HepG2 (cell line): ENCODE measurements around the gene GHRH. TPM values are rescaled to one million over a fixed set of nuclear protein-coding genes. Genes with fewer than 3 reads are reported as not detected.

Experiments used
- ATAC-seq: fragments of 200-7000 bp; cut with Tn5 transposase; 3 replicates; pipeline ENCODE4 v1.9.1; 2020; ENCODE audit warnings: mild to moderate bottlenecking, moderate library complexity
- BruUV-seq: library from RNA; stranded (reverse); fragments of 400-500 nt; replicated peaks from 2 replicates; lab custom pipeline; 2021; lab: Mats Ljungman, UMichigan
- CTCF ChIA-PET: fragments of 300-600 bp; formaldehyde crosslinking; extraction: SDS; loops from one replicate; lab custom pipeline; 2021; ENCODE audit warnings: low total read pairs, inconsistent platforms, low intra/inter-chr PET ratio; lab: Yijun Ruan, JAX
- POLR2A ChIA-PET: fragments of 350-600 bp; sonication (Branson Sonifier 250); formaldehyde crosslinking; loops from one replicate; lab custom pipeline; 2020; ENCODE audit warnings: antibody characterized with exemption, inconsistent platforms; lab: Yijun Ruan, JAX
- DNase-seq: peaks from one replicate; pipeline ENCODE4 v3.0.0-alpha.2; 2015; ENCODE audit warnings: low spot score
- FAIRE-seq: peaks from 3 replicates; lab custom pipeline; 2011; peaks lifted over from hg19 to GRCh38; lab: Jason Lieb, UNC
- H2AFZ ChIP-seq: one replicate; pipeline ENCODE4 v1.6.1; 2011; ENCODE audit warnings: low read length, inconsistent platforms
- H3K27ac ChIP-seq: fragments of 300-600 bp; 3 replicates; pipeline ENCODE4 v1.8.0; 2011; ENCODE audit warnings: mixed run types, mild to moderate bottlenecking, mixed read lengths, low read length, inconsistent platforms; ENCODE audit not compliant: insufficient read depth; ENCODE audit errors: extremely low read length
- H3K27me3 ChIP-seq, 2 experiments: fragments of 200-600 bp in 1 of 2; 2 replicates in 1 of 2; 3 replicates in 1 of 2; pipeline versions ENCODE4 v1.6.0 to v1.8.0; 2011; ENCODE audit warnings: low read length in 2 of 2, mild to moderate bottlenecking in 2 of 2, moderate library complexity in 2 of 2, inconsistent platforms in 1 of 2; ENCODE audit not compliant: insufficient read depth in 2 of 2, control insufficient read depth in 1 of 2
- H3K36me3 ChIP-seq, 2 experiments: fragments of 200-600 bp in 1 of 2; replicated peaks in 1 of 2; 2 replicates in 1 of 2; 3 replicates in 1 of 2; pipeline versions ENCODE4 v1.5.1 to v1.8.0; 2011; ENCODE audit warnings: low read length in 2 of 2, inconsistent platforms in 1 of 2; ENCODE audit not compliant: insufficient read depth in 2 of 2, control insufficient read depth in 1 of 2
- H3K4me1 ChIP-seq: 2 replicates; pipeline ENCODE4 v1.5.1; 2012; ENCODE audit warnings: low read length, inconsistent platforms; ENCODE audit not compliant: insufficient read depth
- H3K4me2 ChIP-seq: 2 replicates; pipeline ENCODE4 v1.6.0; 2011; ENCODE audit warnings: low read depth, low read length, inconsistent platforms
- H3K4me3 ChIP-seq, 3 experiments: fragments of 200-600 bp in 1 of 3; sonication (generic), shearing (Covaris generic) in 1 of 3; replicated peaks in 1 of 3; 2 replicates each; pipeline ENCODE4 v1.5.1; 2011 to 2016; ENCODE audit warnings: low read length in 3 of 3, inconsistent platforms in 2 of 3, low read depth in 2 of 3, mild to moderate bottlenecking in 2 of 3, control low read depth in 1 of 3, mixed read lengths in 1 of 3; ENCODE audit not compliant: insufficient read depth in 1 of 3
- H3K79me2 ChIP-seq: one replicate; pipeline ENCODE4 v1.6.1; 2011; ENCODE audit warnings: low read length, inconsistent platforms; ENCODE audit not compliant: insufficient read depth
- H3K9ac ChIP-seq: 2 replicates; pipeline ENCODE4 v1.6.0; 2011; ENCODE audit warnings: mild to moderate bottlenecking, low read depth, low read length, inconsistent platforms; ENCODE audit not compliant: insufficient read depth
- H3K9me3 ChIP-seq: 2 replicates; pipeline ENCODE4 v1.5.1; 2012; ENCODE audit warnings: mild to moderate bottlenecking, low read length
- H4K20me1 ChIP-seq: 2 replicates; pipeline ENCODE4 v1.6.0; 2011; ENCODE audit warnings: inconsistent platforms, mild to moderate bottlenecking, low read length, moderate library complexity; ENCODE audit not compliant: insufficient read depth
- AGO2 ChIP-seq: fragments of 200-400 bp; formaldehyde crosslinking; optimal IDR thresholded peaks from 2 replicates; pipeline ENCODE3; 2017; ENCODE audit warnings: mild to moderate bottlenecking, low read depth, low read length, moderate library complexity
- CSRNP2 ChIP-seq: sonication (generic); formaldehyde crosslinking; conservative IDR thresholded peaks from 2 replicates; pipeline ENCODE4 v1.8.0; 2022; ENCODE audit warnings: low read depth, missing genetic modification reagents
- CTCF ChIP-seq: sonication (generic); formaldehyde crosslinking; IDR thresholded peaks from 2 replicates; pipeline ENCODE4 v1.5.0; 2020; ENCODE audit warnings: mild to moderate bottlenecking, missing genetic modification reagents, moderate library complexity
- DPF2 ChIP-seq: sonication (generic); formaldehyde crosslinking; IDR thresholded peaks from 2 replicates; pipeline ENCODE4 v1.4.0; 2020; ENCODE audit warnings: mild to moderate bottlenecking, low read depth, missing genetic modification reagents, borderline replicate concordance
- EEA1 ChIP-seq: sonication (generic); formaldehyde crosslinking; IDR thresholded peaks from 2 replicates; pipeline ENCODE4 v1.5.1; 2020; ENCODE audit warnings: mild to moderate bottlenecking, missing genetic modification reagents, borderline replicate concordance
- HIVEP1 ChIP-seq: sonication (generic); formaldehyde crosslinking; IDR thresholded peaks from 2 replicates; pipeline ENCODE4 v1.4.0; 2020; ENCODE audit warnings: mild to moderate bottlenecking, missing genetic modification reagents
- KDM5B ChIP-seq: sonication (generic); formaldehyde crosslinking; IDR thresholded peaks from 2 replicates; pipeline ENCODE4 v1.4.0; 2020; ENCODE audit warnings: missing genetic modification reagents, mild to moderate bottlenecking, borderline replicate concordance
- NRL ChIP-seq: sonication (generic); formaldehyde crosslinking; IDR thresholded peaks from 2 replicates; pipeline ENCODE4 v1.5.0; 2020; ENCODE audit warnings: missing genetic modification reagents, mild to moderate bottlenecking, moderate library complexity, borderline replicate concordance
- POLR2A ChIP-seq, 2 experiments: IDR thresholded peaks; 2 replicates each; pipeline ENCODE4 v1.6.1; 2011; ENCODE audit warnings: low read depth in 2 of 2, low read length in 2 of 2, mild to moderate bottlenecking in 1 of 2, moderate library complexity in 1 of 2; ENCODE audit not compliant: insufficient read depth in 1 of 2
- POLR2G ChIP-seq: fragments of 200-400 bp; formaldehyde crosslinking; IDR thresholded peaks from 2 replicates; pipeline ENCODE4 v1.6.1; 2018; ENCODE audit warnings: mild to moderate bottlenecking, low read depth, low read length, moderate library complexity
- RBM22 ChIP-seq: fragments of 200-400 bp; formaldehyde crosslinking; optimal IDR thresholded peaks from 2 replicates; pipeline ENCODE3; 2017; ENCODE audit warnings: mild to moderate bottlenecking, low read length, moderate library complexity
- SRY ChIP-seq: sonication (generic); formaldehyde crosslinking; IDR thresholded peaks from 2 replicates; pipeline ENCODE4 v1.8.0; 2022; ENCODE audit warnings: mild to moderate bottlenecking, missing genetic modification reagents
- ZNF207 ChIP-seq: fragments of 450-650 bp; IDR thresholded peaks from 2 replicates; pipeline ENCODE4 v1.6.1; 2016; ENCODE audit warnings: antibody characterized with exemption, borderline replicate concordance
- ZNF687 ChIP-seq: sonication (generic); formaldehyde crosslinking; IDR thresholded peaks from 2 replicates; pipeline ENCODE4 v1.5.1; 2020; ENCODE audit warnings: mild to moderate bottlenecking, missing genetic modification reagents, moderate library complexity
- WGBS: methylation state at CpG from one replicate; pipeline ENCODE4 v1.1.6; 2017; ENCODE audit warnings: low lambda C conversion rate; 5-methylcytosine and 5-hydroxymethylcytosine counted together
- in situ Hi-C: cut with HindIII; loops from 2 replicates; pipeline ENCODE4 v1.10.0; 2017; ENCODE audit warnings: low pct_unique_long_range_greater_than_20kb; ENCODE audit not compliant: extremely low pct_ligation_motif_present
- intact Hi-C: fragments of 100-400 bp; cut with micrococcal nuclease; formaldehyde crosslinking; loops from one replicate; pipeline ENCODE4 v1.10.0; 2022; ENCODE audit not compliant: unreplicated experiment
- polyA plus RNA-seq, 8 experiments: library from polyadenylated mRNA; depleted of rRNA in 3 of 8; stranded (reverse) in 7 of 8; unstranded in 1 of 8; fragments of >200 nt; fragmentation: Illumina TruSeq in 4 of 8; extraction: Trizol in 4 of 8; gene quantifications; 2 replicates each; pipeline versions ENCODE4 v1.2.1 to v1.2.3, GENCODE V29; 2011 to 2016; ENCODE audit warnings: low read depth in 4 of 8, missing spikeins in 1 of 8, mixed read lengths in 1 of 8; ENCODE audit not compliant: insufficient read depth in 1 of 8
- total RNA-seq, 5 experiments: library from RNA; depleted of rRNA; stranded (reverse); fragments of >200 nt; fragmentation: Illumina TruSeq; extraction: Trizol; gene quantifications; 2 replicates each; pipeline ENCODE4 v1.2.3, GENCODE V29; 2016; ENCODE audit warnings: low read depth in 1 of 5

The GHRH gene
- total and polyA plus RNA-seq, 2 of the 13 experiments (the other 11 are each of a cell fraction or from before 2014, with no cell fraction given) = not detected

GRCh38 chr20:37243076-37243936 lies 18.3 kb downstream of the GHRH start:
- Histone ChIP-seq H4K20me1 (no peaks in the 10 kb centered on the region), H3K27me3 (no peaks in the 10 kb centered on the region), H3K79me2 (no peaks in the 10 kb centered on the region), H3K4me2 (no peak overlapping the region), H3K9ac (no peak overlapping the region)
- WGBS = 92% methylated on average over 16 of the region's 16 CpGs
- FAIRE-seq = no peak
- TF ChIP-seq HIVEP1 (0 out of 2 replicates have a peak, but pooled peaks have one; percentile 11), ZNF687 (CRISPR knock-in tag) (peak; percentile 36; the same call in 1 of the 2 replicates), AGO2 (peak; percentile 90), CSRNP2 (CRISPR knock-in tag) (no peak), SRY (CRISPR knock-in tag) (no peak), KDM5B (CRISPR knock-in tag) (peak; percentile 38; the same call in 1 of the 2 replicates), ZNF207 (peak; percentile 58; the same call in 1 of the 2 replicates), POLR2G (peak; percentile 34), NRL (CRISPR knock-in tag) (peak; percentile 46; the same call in 1 of the 2 replicates), EEA1 (CRISPR knock-in tag) (0 out of 2 replicates have a peak, but pooled peaks have one; percentile 21), CTCF (CRISPR knock-in tag) (peak; percentile 35; the same call in 1 of the 2 replicates), POLR2A (IDR thresholded peaks at IDR 0.05; ENCODE audit: insufficient read depth in 1 of 2, low read depth in 2 of 2, low read length in 2 of 2) (peak in 1 of 2 experiments; percentile 15; a peak in 1 of 4 replicates), DPF2 (no peak), RBM22 (peak; percentile 87)
- TF ChIP-seq, all 625 proteins: peak for 11
- peaks cover 7% of the 10 kb centered on the region; the same call in 1 of the 2 replicates for H3K4me1 ChIP-seq
- CTCF ChIA-PET = no interaction called here
- intact Hi-C loops (no loop called here), in situ Hi-C loops (no loop called here)
- POLR2A ChIA-PET = no interaction called here
- no peaks in the 10 kb centered on the region for H3K9me3 ChIP-seq
- no peak overlapping the region for H3K4me3 ChIP-seq
- no peak overlapping the region for H2AFZ ChIP-seq
- BruUV-seq = no TSS peak
- DNase-seq = no peak
- peaks cover 42 to 58% of the 10 kb centered on the region in 2 experiments for H3K36me3 ChIP-seq
- H3K27ac ChIP-seq = no peak overlapping the region
- ATAC-seq = peak; percentile 47
